Esophagus squamous epithelium (tissue), 5 donors: ENCODE results near the gene PARVA. TPM values are rescaled to one million over a fixed set of nuclear protein-coding genes. Genes with fewer than 3 reads are reported as not detected.
A peak's percentile ranks its signal among the peaks of the same experiment; 100 is the strongest.

Experiments
- DNase-seq: peaks from one replicate; lab custom pipeline; 2025; lab: John Stamatoyannopoulos, UW
- H3K27ac ChIP-seq, 4 donors: fragments of 200-600 bp; sonication (generic); one replicate each; pipeline ENCODE4 v1.5.1; 2016 to 2019; ENCODE audit warnings: mild to moderate bottlenecking in 1 of 4
- H3K27me3 ChIP-seq, 4 donors: fragments of 200-600 bp; sonication (generic); 1 replicate in 3 of 4; 2 replicates in 1 of 4; pipeline versions ENCODE4 v1.5.1 to v1.6.0; 2017 to 2021; ENCODE audit warnings: antibody characterized with exemption in 1 of 4
- H3K36me3 ChIP-seq, 3 donors: fragments of 200-600 bp; sonication (generic); one replicate each; pipeline ENCODE4 v1.5.1; 2016 to 2019
- H3K4me1 ChIP-seq, 3 donors: fragments of 200-600 bp; sonication (generic); one replicate each; pipeline ENCODE4 v1.5.1; 2017 to 2019
- H3K4me3 ChIP-seq, 4 donors: fragments of 200-600 bp; sonication (generic); 1 replicate in 3 of 4; 2 replicates in 1 of 4; pipeline ENCODE4 v1.5.1; 2016 to 2019; ENCODE audit warnings: mild to moderate bottlenecking in 2 of 4, moderate library complexity in 1 of 4
- H3K9me3 ChIP-seq, 3 donors: fragments of 200-600 bp; sonication (generic); one replicate each; pipeline ENCODE4 v1.5.1; 2016 to 2019
- POLR2A ChIP-seq, 4 donors: fragments of 450-650 bp; IDR thresholded peaks; one replicate each; pipeline ENCODE4 v1.6.1; 2017; ENCODE audit warnings: antibody characterized with exemption in 4 of 4, mild to moderate bottlenecking in 4 of 4, moderate library complexity in 3 of 4
- WGBS, 2 donors: methylation state at CpG; one replicate each; pipeline ENCODE4 v1.1.5; 2018; 5-methylcytosine and 5-hydroxymethylcytosine counted together
- intact Hi-C: fragments of 100-400 bp; cut with DNase I; formaldehyde crosslinking; loops from one replicate; pipeline ENCODE4 v1.15.0; 2022
- total RNA-seq, 4 donors: library from RNA; depleted of rRNA; stranded (reverse); fragments of >200 nt; gene quantifications; one replicate each; pipeline ENCODE4 v1.1.0, GENCODE V29; 2016
- TF ChIP-seq, protein P1 (sequence below), 6 experiments: fragments of 450-650 bp in 4 of 6; fragments of 200-600 bp in 2 of 6; sonication (generic) in 2 of 6; IDR thresholded peaks; one replicate each; pipeline ENCODE4 v1.5.1; 2016 to 2019; ENCODE audit warnings: antibody characterized with exemption in 6 of 6, mild to moderate bottlenecking in 4 of 6, moderate library complexity in 4 of 6
- donor health status: DM: yes; HTN: yes; CAD: no.

Gene PARVA
- total RNA-seq, 4 donors from 2014 or later = 8.6 to 66.9 (median 16.2) TPM

DNA sequence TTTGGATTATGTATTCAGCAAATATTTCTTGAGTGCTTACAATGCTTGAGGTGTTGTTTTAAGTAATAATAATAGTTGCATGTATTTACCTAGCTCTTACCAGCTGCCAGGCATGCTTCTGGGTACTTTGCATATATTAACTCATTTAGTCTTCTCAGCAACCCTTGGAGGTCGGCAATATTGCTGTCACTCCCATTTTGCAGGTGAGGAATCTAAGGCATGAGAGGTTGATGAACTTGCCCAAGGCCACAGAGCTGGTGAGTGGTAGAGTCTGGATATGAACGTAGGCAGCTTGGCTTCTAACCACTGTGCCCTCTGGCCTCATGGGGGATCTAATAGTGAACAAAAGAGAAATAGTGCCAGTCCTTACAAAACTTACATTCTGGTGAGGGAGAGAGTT, 92.9 kb downstream of the PARVA start:
- Histone ChIP-seq H3K27ac (peak overlapping the region in 2 of 4 donors; percentile 66 to 78), H3K27me3 (no peaks in the 10 kb centered on the region), H3K4me3 (no peak overlapping the region), H3K36me3 (peaks cover 0 to 16% (median 2%) of the 10 kb centered on the region in 3 donors), H3K9me3 (no peaks in the 10 kb centered on the region), H3K4me1 (peaks cover 0 to 39% (median 18%) of the 10 kb centered on the region in 3 donors)
- intact Hi-C loops = no loop called here
- no peak for TF ChIP-seq POLR2A (IDR thresholded peaks at IDR 0.05)
- TF ChIP-seq, protein P1, sequence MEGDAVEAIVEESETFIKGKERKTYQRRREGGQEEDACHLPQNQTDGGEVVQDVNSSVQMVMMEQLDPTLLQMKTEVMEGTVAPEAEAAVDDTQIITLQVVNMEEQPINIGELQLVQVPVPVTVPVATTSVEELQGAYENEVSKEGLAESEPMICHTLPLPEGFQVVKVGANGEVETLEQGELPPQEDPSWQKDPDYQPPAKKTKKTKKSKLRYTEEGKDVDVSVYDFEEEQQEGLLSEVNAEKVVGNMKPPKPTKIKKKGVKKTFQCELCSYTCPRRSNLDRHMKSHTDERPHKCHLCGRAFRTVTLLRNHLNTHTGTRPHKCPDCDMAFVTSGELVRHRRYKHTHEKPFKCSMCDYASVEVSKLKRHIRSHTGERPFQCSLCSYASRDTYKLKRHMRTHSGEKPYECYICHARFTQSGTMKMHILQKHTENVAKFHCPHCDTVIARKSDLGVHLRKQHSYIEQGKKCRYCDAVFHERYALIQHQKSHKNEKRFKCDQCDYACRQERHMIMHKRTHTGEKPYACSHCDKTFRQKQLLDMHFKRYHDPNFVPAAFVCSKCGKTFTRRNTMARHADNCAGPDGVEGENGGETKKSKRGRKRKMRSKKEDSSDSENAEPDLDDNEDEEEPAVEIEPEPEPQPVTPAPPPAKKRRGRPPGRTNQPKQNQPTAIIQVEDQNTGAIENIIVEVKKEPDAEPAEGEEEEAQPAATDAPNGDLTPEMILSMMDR (IDR thresholded peaks at IDR 0.05) = no peak
- DNase-seq = no peak
- 59 to 80% methylated on average over 1 to 2 of the region's 2 CpGs for WGBS, 2 donors

DNA sequence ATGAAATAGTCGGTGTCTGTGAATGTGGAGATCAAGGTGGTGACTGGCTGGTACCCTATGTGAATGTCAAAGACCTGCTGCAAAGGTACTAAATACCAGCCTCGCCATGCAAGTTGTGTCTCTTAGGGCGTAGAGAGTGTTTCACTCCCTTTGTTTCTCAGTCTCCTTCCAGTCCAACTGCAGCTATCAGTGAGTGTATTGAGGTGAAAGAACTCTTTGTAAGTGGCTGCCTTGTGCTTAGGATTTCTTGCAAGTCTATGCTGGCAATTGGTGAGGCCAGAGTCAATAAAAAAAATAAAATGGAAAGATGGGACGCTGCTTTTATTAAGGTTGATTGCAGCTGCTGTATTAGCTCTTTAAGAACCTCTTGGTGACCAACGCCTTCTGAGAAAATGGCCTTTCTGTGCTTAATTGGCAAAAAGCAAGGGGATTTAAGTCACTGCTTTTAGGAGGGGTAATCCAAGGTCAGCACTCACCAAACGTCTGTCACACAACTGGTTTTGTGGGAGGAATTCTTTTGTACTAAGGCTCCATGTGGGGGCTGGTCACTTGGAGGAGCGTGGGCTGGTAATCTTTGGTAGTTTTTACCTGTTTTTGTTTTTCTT, 95.1 kb downstream of the PARVA start:
- H3K27me3 ChIP-seq = no peaks in the 10 kb centered on the region
- 53 to 63% methylated on average over 7 of the region's 7 CpGs for WGBS, 2 donors
- intact Hi-C loops = no loop called here
- H3K4me1 ChIP-seq = peaks cover 0 to 39% (median 18%) of the 10 kb centered on the region in 3 donors
- peaks cover 0 to 39% (median 9%) of the 10 kb centered on the region in 3 donors for H3K36me3 ChIP-seq
- DNase-seq = no peak
- H3K9me3 ChIP-seq = no peaks in the 10 kb centered on the region
- TF ChIP-seq, protein P1 (IDR thresholded peaks at IDR 0.05) = no peak
- H3K4me3 ChIP-seq = no peak overlapping the region
- H3K27ac ChIP-seq = peak overlapping the region in 1 of 4 donors; percentile 44

DNA sequence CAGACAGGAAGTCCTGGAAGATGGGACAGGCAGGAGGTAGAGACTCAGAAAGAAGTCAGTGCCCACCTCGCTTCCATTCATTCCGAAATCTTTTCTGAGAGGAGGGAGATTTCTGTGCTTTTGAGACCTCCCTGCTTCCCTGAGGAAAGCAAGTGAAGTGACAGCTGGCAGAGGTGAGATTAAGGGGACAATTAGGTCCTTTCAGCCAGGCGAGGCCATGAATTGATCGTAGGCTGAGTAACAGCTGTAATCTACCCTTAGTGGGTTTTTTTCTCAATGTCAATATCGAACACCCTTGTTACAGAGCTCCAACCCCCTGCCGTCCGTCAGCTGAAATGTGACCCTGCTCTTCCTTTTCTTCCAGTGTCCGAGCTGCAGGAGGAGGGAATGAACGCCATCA, 96.0 kb downstream of the PARVA start:
- no peak overlapping the region for H3K4me3 ChIP-seq
- TF ChIP-seq POLR2A (IDR thresholded peaks at IDR 0.05) = no peak
- TF ChIP-seq, protein P1 (IDR thresholded peaks at IDR 0.05) = no peak
- intact Hi-C loops = no loop called here
- H3K27ac ChIP-seq = peak overlapping the region in 1 of 4 donors; percentile 44
- no peaks in the 10 kb centered on the region for H3K9me3 ChIP-seq
- H3K4me1 ChIP-seq = peaks cover 0 to 42% (median 21%) of the 10 kb centered on the region in 3 donors
- DNase-seq = no peak
- 63 to 88% methylated on average over 9 of the region's 9 CpGs for WGBS, 2 donors
- peaks cover 0 to 48% (median 9%) of the 10 kb centered on the region in 3 donors for H3K36me3 ChIP-seq
- H3K27me3 ChIP-seq = no peaks in the 10 kb centered on the region

DNA sequence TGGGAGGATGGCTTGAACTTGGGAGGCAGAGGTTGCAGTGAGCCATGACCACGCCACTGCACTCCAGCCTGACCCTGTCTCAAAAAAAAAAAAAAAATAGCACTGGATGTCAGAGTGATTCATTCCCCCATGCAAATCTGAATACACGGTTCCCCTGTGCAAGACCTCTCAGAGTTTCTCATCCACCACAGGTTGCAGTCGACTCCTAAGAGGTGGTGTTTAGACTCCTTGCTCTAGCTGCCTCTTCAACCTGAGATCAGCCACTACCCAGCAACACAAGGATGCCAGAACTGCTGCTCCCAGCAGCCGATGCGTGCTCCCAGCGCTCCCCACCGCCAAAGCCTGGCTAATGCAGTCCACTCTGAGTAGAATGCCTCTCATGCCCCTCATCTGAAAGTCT, 97.5 kb downstream of the PARVA start:
- Histone ChIP-seq H3K27me3 (no peaks in the 10 kb centered on the region), H3K9me3 (no peaks in the 10 kb centered on the region), H3K4me1 (peaks cover 0 to 40% (median 22%) of the 10 kb centered on the region in 3 donors), H3K36me3 (peaks cover 0 to 59% (median 9%) of the 10 kb centered on the region in 3 donors), H3K27ac (no peak overlapping the region), H3K4me3 (no peak overlapping the region)
- TF ChIP-seq, protein P1 (IDR thresholded peaks at IDR 0.05) = no peak
- no peak for TF ChIP-seq POLR2A (IDR thresholded peaks at IDR 0.05)
- WGBS, 2 donors = 86 to 89% methylated on average over 7 of the region's 7 CpGs
- no peak for DNase-seq
- intact Hi-C loops = no loop called here

DNA sequence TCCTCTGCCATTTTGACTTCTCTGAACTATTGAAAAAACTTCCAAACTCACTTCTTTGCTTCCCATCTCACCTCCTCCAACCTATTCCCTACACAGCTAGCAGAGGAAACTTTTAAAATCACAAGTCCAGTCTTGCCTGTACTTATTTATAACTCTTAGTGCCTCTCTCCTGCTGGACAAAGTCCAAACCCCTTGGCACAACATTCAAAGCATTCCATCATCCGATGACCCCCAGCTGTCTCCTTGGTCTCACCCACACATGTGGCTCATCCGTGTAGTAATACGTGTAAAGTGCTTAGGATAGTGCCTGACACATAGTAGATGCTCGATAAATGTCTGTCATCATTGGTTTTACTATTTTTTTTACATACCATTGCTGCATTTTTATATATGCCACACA, 101.4 kb downstream of the PARVA start:
- peaks cover 0 to 18% (median 7%) of the 10 kb centered on the region in 3 donors for H3K4me1 ChIP-seq
- no peaks in the 10 kb centered on the region for H3K9me3 ChIP-seq
- H3K36me3 ChIP-seq = peaks cover 0 to 85% (median 9%) of the 10 kb centered on the region in 3 donors
- intact Hi-C loops = no loop called here
- DNase-seq = no peak
- 29 to 38% methylated on average over 4 of the region's 4 CpGs for WGBS, 2 donors
- H3K27me3 ChIP-seq = no peaks in the 10 kb centered on the region
- TF ChIP-seq POLR2A (IDR thresholded peaks at IDR 0.05) = no peak
- TF ChIP-seq, protein P1 (IDR thresholded peaks at IDR 0.05) = no peak
- no peak overlapping the region for H3K4me3 ChIP-seq
- no peak overlapping the region for H3K27ac ChIP-seq
